Superior temporal gyrus (tissue), 1 donor: Measurements from ENCODE around the gene CPNE8.

ENCODE experiments used
- DNase-seq: peaks from one replicate; pipeline ENCODE4 v3.0.0-alpha.2; 2016; ENCODE audit errors: extremely low spot score

Gene CPNE8

DNA sequence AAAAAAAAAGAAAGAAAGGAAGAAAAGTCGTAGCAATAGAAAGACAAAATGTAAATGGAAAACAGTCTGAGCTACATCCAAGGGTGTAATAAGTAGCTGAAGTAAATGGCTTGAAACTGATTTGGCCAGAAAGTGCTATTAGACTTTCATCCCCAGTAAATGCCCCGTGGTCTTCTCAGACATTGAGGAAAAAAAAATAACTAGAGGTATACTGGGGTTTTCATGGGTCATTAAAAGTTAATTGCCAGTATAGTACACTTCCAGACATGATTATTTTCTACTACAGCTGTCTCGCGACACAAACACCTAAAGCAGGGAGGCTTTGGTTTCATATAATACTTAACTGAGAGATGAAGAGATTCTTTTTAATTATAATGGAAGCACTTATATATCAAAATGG, 271.9 kb downstream of the CPNE8 start:
- DNase-seq: no peak

DNA sequence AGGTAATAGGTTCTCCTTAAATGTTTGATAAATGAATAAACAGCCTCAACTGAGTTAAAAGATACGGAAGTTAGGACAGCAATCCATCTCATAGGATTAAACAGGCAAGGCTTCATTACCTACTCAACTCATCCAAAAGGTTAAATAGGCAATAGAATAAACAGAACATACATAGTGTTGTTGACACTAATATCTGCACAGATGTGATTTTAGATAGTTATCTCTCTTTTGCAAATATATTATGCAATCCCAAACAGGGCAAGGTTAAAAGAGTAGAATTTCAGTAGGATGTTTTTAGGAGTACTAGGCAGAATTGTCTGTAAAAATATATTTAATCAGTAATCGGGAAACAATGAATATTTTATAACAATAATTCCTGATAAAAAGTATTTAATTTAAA, 276.3 kb downstream of the CPNE8 start:
- no peak for DNase-seq

DNA sequence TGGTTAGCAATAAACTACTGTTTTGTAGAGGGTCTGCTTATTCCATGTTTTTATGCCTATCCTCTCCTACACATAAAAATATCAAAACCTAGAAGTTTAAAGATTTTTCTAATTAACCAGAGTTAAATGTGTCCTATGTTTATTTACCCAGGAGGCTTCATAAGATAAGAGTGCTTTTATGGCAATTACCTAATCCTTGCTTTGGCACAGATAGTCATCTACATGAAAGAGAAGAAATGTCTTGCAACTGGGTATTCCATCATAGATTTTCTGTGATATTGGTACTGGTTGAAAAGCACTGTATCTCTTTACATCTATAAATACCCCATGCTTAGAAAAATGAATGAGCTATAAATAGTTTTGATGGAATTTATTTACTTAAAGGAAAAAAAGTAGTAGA, 277.1 kb downstream of the CPNE8 start:
- no peak for DNase-seq

DNA sequence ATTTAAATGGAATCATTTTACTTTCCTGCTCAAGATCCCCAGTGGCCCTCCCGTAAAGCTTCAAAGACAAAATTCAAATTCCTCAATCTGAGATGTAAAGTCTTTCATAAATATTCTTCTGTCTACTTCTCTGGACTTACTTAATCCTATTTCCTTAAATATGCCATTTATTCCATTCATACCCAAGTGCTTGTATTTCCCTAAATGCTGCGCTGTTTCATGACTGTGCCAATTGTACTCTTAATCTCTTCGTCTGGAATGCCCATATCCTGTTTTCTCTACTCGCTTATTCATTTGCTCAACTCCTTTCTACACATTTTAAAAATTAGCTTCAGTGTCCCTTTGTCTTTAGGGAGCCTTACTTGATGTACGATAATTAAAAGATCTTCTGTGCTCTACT, 280.1 kb downstream of the CPNE8 start:
- no peak for DNase-seq

DNA sequence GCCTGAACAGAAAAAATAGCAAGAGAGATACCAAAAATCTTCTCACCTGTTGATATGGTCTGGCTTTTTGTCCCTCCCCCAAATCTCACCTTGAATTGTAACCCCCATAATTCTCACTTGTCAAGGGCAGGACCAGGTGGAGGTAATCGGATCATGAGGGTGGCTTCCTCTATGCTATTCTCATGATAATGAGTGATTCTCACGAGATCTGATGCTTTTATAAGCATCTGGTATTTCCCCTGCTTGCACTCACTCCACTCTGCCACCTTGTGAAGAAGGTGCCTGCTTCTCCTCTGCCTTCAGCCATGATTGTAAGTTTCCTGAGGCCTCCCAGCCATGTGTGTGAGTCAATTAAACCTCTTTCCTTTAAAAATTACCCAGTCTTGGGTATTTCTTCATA, 291.2 kb downstream of the CPNE8 start:
- no peak for DNase-seq

DNA sequence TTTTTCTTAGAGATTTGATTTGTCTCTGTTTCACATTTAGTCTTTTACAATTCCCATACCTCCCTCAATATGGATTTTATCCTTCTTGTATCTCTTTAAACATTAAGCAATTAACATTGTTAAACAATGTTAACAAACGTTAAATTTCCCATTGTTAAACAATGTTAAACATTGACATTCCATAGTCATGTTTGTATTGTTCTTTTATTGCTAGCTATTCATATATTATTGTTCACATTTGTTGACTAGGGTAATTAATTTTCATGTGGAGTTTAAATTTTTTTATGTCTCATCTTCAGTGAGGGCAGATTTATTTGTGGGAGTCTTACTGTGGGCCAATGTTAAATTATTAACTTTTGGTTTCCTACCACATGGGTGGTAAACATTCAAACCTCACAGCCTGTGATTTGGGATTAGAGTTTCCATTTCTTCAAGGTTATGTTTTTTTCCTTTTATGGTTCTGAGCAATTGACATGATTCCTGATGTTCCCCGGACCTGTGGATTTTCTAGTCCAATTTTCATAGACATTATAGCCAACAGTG, 294.5 kb downstream of the CPNE8 start:
- no peak for DNase-seq

DNA sequence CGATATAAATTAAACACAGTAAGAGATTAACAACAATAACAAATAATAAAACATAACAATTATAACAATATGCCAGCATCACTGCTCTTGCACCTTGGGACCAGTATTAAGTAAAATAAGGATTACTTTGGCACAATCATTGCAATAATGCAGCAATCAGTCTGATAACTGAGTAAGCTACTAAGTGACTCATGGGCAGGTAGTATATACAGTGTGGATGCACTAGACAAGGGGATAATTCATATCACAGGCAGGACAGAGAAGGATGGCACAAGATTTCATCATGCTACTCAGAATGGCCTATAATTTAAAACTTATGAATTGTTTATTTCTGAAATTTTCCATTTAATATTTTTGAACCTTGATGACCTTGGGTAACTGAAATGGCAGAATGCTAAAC, 298.1 kb downstream of the CPNE8 start:
- DNase-seq: no peak
